MM.1S (cell line): Measurements from ENCODE around the gene RSPH3.

Source experiments
- DNase-seq: peaks from one replicate; pipeline ENCODE4 v3.0.0-alpha.2; 2015
- H2AFZ ChIP-seq: fragments of 300-600 bp; sonication (generic); 2 replicates; pipeline ENCODE4 v1.6.0; 2016; ENCODE audit warnings: antibody characterized with exemption, low read length
- H3F3A ChIP-seq: fragments of 300-600 bp; sonication (generic); 2 replicates; pipeline ENCODE4 v1.6.1; 2016; ENCODE audit warnings: mild to moderate bottlenecking, antibody characterized with exemption, low read length, moderate library complexity, mixed read lengths; ENCODE audit not compliant: insufficient read depth
- H3K27ac ChIP-seq: fragments of 300-600 bp; sonication (generic); 2 replicates; pipeline ENCODE4 v1.5.1; 2016; ENCODE audit warnings: mild to moderate bottlenecking, low read length
- H3K27me3 ChIP-seq: fragments of 300-600 bp; sonication (generic); replicated peaks from 2 replicates; pipeline ENCODE4 v1.6.0; 2016; ENCODE audit warnings: low read length; ENCODE audit not compliant: insufficient read depth
- H3K36me3 ChIP-seq: fragments of 300-600 bp; sonication (generic); replicated peaks from 2 replicates; pipeline ENCODE4 v1.6.1; 2016; ENCODE audit warnings: mild to moderate bottlenecking, low read length, mixed read lengths; ENCODE audit not compliant: insufficient read depth
- H3K4me1 ChIP-seq: fragments of 300-600 bp; sonication (generic); 2 replicates; pipeline ENCODE4 v1.6.1; 2016; ENCODE audit warnings: low read length, mixed read lengths
- H3K4me2 ChIP-seq: fragments of 300-600 bp; sonication (generic); 2 replicates; pipeline ENCODE4 v1.6.0; 2016; ENCODE audit warnings: low read depth, low read length
- H3K4me3 ChIP-seq: fragments of 300-600 bp; sonication (generic); 2 replicates; pipeline ENCODE4 v1.5.1; 2016; ENCODE audit warnings: low read length, mixed read lengths
- H3K79me2 ChIP-seq: fragments of 300-600 bp; sonication (generic); 2 replicates; pipeline ENCODE4 v1.6.1; 2016; ENCODE audit warnings: mixed run types, low read length, mixed read lengths
- H3K9ac ChIP-seq: fragments of 300-600 bp; sonication (generic); 2 replicates; pipeline ENCODE4 v1.6.1; 2016; ENCODE audit warnings: low read length, mixed read lengths
- H3K9me2 ChIP-seq: fragments of 300-600 bp; sonication (generic); replicated peaks from 2 replicates; pipeline ENCODE4 v1.6.1; 2016; ENCODE audit warnings: mild to moderate bottlenecking, low read length, mixed read lengths; ENCODE audit not compliant: insufficient read depth
- H3K9me3 ChIP-seq: fragments of 300-600 bp; sonication (generic); replicated peaks from 2 replicates; pipeline ENCODE4 v1.6.1; 2016; ENCODE audit warnings: mild to moderate bottlenecking, low read length, mixed read lengths; ENCODE audit not compliant: insufficient read depth
- H4K20me1 ChIP-seq: fragments of 300-600 bp; sonication (generic); 2 replicates; pipeline ENCODE4 v1.6.1; 2016; ENCODE audit warnings: mild to moderate bottlenecking, low read length, moderate library complexity, mixed read lengths; ENCODE audit not compliant: insufficient read depth
- CTCF ChIP-seq: fragments of 300-600 bp; sonication (generic); IDR thresholded peaks from 2 replicates; pipeline ENCODE4 v1.5.1; 2016; ENCODE audit warnings: antibody characterized with exemption, low read length, mixed read lengths
- EZH2 ChIP-seq: fragments of 300-600 bp; sonication (generic); optimal IDR thresholded peaks from 2 replicates; pipeline ENCODE3; 2017; ENCODE audit warnings: low read depth, mild to moderate bottlenecking, antibody characterized with exemption, low read length, mixed read lengths
- EZH2phosphoT487 ChIP-seq: fragments of 300-600 bp; sonication (generic); IDR thresholded peaks from 2 replicates; pipeline ENCODE4 v1.6.1; 2018; ENCODE audit warnings: antibody characterized with exemption, low read length

RSPH3 gene

GRCh38 chr6:158987657-158988056, 12.3 kb downstream of the RSPH3 start:
- no peaks in the 10 kb centered on the region for H3K36me3 ChIP-seq
- H3K9me3 ChIP-seq: no peaks in the 10 kb centered on the region
- H3K4me3 ChIP-seq: no peak overlapping the region
- no peaks in the 10 kb centered on the region for H3K4me1 ChIP-seq
- H3K79me2 ChIP-seq: no peaks in the 10 kb centered on the region
- no peaks in the 10 kb centered on the region for H4K20me1 ChIP-seq
- TF ChIP-seq EZH2phosphoT487 (no peak), EZH2 (no peak), CTCF (no peak)
- H3K9ac ChIP-seq: no peak overlapping the region
- no peaks in the 10 kb centered on the region for H3F3A ChIP-seq
- no peak overlapping the region for H3K4me2 ChIP-seq
- no peak overlapping the region for H2AFZ ChIP-seq
- no peaks in the 10 kb centered on the region for H3K9me2 ChIP-seq
- no peaks in the 10 kb centered on the region for H3K27me3 ChIP-seq
- no peak for DNase-seq
- H3K27ac ChIP-seq: no peak overlapping the region

- Histone ChIP-seq H3K9me3 (no peaks in the 10 kb centered on the region), H3K79me2 (no peaks in the 10 kb centered on the region), H3K9ac (no peak overlapping the region), H3K9me2 (no peaks in the 10 kb centered on the region), H3K27me3 (no peaks in the 10 kb centered on the region), H3K4me1 (0 out of 2 replicates have a peak, but pooled peaks cover 4% of the 10 kb centered on the region), H2AFZ (no peak overlapping the region), H3K36me3 (no peaks in the 10 kb centered on the region), H4K20me1 (no peaks in the 10 kb centered on the region), H3K4me3 (no peak overlapping the region), H3K27ac (no peak overlapping the region), H3F3A (no peaks in the 10 kb centered on the region), H3K4me2 (peak overlapping the region; percentile 21; the same call in 1 of the 2 replicates)
- no peak for DNase-seq
- TF ChIP-seq CTCF (no peak), EZH2phosphoT487 (no peak)
Measured at GRCh38 chr6:158978757-158979156, 21.2 kb downstream of the RSPH3 start.

GRCh38 chr6:158977382-158977781, 22.6 kb downstream of the RSPH3 start:
- Histone ChIP-seq H3K9me3 (no peaks in the 10 kb centered on the region), H3K9ac (no peak overlapping the region), H3K36me3 (no peaks in the 10 kb centered on the region), H3K27ac (no peak overlapping the region), H3K9me2 (no peaks in the 10 kb centered on the region), H3K4me3 (no peak overlapping the region), H3F3A (no peaks in the 10 kb centered on the region), H2AFZ (no peak overlapping the region), H3K4me2 (no peak overlapping the region), H3K79me2 (no peaks in the 10 kb centered on the region), H4K20me1 (no peaks in the 10 kb centered on the region), H3K4me1 (0 out of 2 replicates have a peak, but pooled peaks cover 4% of the 10 kb centered on the region), H3K27me3 (no peaks in the 10 kb centered on the region)
- DNase-seq: no peak
- TF ChIP-seq EZH2 (no peak), CTCF (no peak), EZH2phosphoT487 (no peak)
